ENCODE measurements around the gene CAPN9.

CAPN9 gene

DNA sequence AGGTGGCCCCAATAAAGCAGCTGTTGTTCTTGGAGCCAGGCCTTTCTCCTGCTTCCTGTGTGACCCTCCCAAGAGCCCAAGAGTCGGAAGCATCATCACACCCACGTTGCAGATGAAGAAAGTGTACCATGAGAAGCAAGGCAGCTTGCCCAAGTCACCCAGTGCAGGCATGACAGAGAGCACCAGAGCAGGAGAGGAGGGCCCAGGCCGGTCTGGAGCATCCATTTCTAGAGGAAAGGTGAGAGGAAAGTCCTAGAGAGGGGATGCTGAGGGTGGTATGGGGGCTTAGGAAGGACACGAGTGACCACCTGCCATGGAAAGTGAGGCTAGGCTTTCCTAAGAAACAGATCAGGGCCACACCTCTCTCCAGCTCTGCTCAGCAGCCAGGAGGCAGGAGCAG lies 74.2 kb downstream of the CAPN9 start:
- no peaks in the 10 kb centered on the region for H3K9me3 ChIP-seq
- H3K4me3 ChIP-seq (ENCODE audit: low read depth, low read length), result no peak overlapping the region
- DNase-seq, result no peak
- no peaks in the 10 kb centered on the region for H3K36me3 ChIP-seq
- TF ChIP-seq, protein P1, sequence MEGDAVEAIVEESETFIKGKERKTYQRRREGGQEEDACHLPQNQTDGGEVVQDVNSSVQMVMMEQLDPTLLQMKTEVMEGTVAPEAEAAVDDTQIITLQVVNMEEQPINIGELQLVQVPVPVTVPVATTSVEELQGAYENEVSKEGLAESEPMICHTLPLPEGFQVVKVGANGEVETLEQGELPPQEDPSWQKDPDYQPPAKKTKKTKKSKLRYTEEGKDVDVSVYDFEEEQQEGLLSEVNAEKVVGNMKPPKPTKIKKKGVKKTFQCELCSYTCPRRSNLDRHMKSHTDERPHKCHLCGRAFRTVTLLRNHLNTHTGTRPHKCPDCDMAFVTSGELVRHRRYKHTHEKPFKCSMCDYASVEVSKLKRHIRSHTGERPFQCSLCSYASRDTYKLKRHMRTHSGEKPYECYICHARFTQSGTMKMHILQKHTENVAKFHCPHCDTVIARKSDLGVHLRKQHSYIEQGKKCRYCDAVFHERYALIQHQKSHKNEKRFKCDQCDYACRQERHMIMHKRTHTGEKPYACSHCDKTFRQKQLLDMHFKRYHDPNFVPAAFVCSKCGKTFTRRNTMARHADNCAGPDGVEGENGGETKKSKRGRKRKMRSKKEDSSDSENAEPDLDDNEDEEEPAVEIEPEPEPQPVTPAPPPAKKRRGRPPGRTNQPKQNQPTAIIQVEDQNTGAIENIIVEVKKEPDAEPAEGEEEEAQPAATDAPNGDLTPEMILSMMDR (IDR thresholded peaks at IDR 0.05; ENCODE audit: low read depth, low read length), result no peak
- H3K4me1 ChIP-seq, result peaks cover 6% of the 10 kb centered on the region
- no peaks in the 10 kb centered on the region for H3K27me3 ChIP-seq

DNA sequence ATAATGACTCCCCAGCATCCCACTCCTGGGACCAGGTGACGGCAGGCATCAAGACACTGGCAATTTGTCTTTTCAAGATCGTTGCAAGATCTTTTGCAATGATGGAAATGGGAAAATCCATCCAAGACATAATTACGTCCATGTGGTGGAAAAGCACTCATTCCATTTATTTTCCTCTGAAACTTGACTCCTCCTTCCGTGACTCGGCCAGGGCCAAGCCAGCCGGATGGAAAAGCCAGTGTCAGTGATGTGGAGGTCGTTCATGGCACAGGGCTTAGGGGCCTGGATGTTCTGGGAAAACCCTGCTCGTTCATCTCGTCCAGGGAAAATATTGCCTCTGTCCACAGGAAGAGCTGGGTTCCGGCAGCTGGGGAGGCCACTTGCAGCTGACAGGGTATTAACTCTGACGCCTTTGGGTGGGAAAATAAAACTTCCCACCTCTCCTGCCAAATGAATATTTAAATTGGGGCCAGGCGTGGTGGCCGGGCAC lies 74.9 kb downstream of the CAPN9 start:
- TF ChIP-seq, protein P1 (IDR thresholded peaks at IDR 0.05; ENCODE audit: low read depth, low read length), result no peak
- no peak overlapping the region for H3K4me3 ChIP-seq (ENCODE audit: low read depth, low read length)
- peaks cover 6% of the 10 kb centered on the region for H3K4me1 ChIP-seq
- no peaks in the 10 kb centered on the region for H3K27me3 ChIP-seq
- no peaks in the 10 kb centered on the region for H3K36me3 ChIP-seq
- no peak for DNase-seq
- no peaks in the 10 kb centered on the region for H3K9me3 ChIP-seq

DNA sequence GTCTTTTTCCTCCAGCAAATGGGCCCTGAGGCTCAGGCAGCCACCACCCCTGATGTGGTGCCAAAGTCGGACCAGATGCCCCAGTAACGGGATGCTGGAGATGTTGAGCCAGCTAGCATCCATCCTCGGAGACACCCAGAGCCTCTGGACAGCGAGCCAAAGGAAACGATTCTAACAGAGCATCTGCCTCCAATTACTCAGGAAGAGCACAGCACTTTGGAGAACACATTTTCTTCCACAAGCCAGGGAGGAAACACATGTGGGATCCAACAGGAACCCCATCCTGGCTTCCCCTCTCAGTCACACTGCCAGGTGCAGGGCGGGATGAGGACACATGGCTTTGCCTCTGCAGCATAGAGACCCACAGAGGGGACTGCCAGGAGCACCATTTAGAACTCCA lies 76.2 kb downstream of the CAPN9 start:
- Histone ChIP-seq H3K27me3 (no peaks in the 10 kb centered on the region), H3K9me3 (no peaks in the 10 kb centered on the region), H3K4me1 (peaks cover 6% of the 10 kb centered on the region), H3K36me3 (no peaks in the 10 kb centered on the region), H3K4me3 (ENCODE audit: low read depth, low read length) (no peak overlapping the region)
- TF ChIP-seq, protein P1 (IDR thresholded peaks at IDR 0.05; ENCODE audit: low read depth, low read length), result no peak
- DNase-seq, result peak; percentile 23

DNA sequence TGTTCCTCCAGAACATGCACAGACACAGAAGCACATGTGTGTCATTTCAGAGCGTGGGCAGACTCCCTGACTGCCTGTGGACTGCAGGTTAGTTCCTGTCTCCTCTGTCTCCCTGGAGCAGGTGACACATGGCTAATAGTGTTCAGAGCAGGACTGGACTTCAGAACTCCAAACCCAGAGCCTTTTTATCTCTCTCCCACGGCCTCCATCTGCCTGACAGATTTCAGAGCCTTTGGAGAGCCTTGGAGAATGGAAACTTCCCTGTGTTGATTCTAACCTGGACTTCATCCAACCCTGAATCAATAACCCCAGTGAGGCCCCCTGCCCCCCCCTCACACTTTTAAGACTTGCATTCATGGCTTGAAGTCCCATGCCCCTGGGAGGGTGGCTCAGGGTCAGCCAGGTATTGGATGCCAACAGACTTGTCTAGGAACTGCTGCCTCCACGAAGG lies 76.8 kb downstream of the CAPN9 start:
- TF ChIP-seq, protein P1 (IDR thresholded peaks at IDR 0.05; ENCODE audit: low read depth, low read length), result no peak
- Histone ChIP-seq H3K36me3 (no peaks in the 10 kb centered on the region), H3K27me3 (no peaks in the 10 kb centered on the region), H3K4me1 (peaks cover 6% of the 10 kb centered on the region), H3K4me3 (ENCODE audit: low read depth, low read length) (no peak overlapping the region), H3K9me3 (no peaks in the 10 kb centered on the region)
- no peak for DNase-seq

DNA sequence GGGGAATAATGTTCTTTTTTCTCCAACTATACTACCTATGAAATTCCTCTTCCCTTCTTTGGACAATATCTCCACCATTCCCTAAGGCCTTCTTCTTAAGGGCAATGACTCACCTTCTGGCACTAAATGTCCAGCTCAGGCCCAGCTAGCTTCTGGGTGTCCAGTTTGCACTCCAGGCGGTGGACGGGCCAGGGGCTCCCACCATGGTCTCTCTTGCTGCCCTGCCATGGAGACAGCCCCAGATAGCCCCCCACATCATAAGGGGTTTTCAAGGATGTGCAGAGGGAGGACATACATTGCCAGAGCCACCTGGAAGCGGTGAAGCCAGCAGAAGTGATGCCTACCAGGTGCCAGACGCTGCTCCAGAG lies 77.3 kb downstream of the CAPN9 start:
- Histone ChIP-seq H3K4me3 (ENCODE audit: low read depth, low read length) (no peak overlapping the region), H3K9me3 (no peaks in the 10 kb centered on the region), H3K27me3 (no peaks in the 10 kb centered on the region), H3K4me1 (peaks cover 6% of the 10 kb centered on the region), H3K36me3 (no peaks in the 10 kb centered on the region)
- TF ChIP-seq, protein P1 (IDR thresholded peaks at IDR 0.05; ENCODE audit: low read depth, low read length), result no peak
- DNase-seq, result peak; percentile 44

DNA sequence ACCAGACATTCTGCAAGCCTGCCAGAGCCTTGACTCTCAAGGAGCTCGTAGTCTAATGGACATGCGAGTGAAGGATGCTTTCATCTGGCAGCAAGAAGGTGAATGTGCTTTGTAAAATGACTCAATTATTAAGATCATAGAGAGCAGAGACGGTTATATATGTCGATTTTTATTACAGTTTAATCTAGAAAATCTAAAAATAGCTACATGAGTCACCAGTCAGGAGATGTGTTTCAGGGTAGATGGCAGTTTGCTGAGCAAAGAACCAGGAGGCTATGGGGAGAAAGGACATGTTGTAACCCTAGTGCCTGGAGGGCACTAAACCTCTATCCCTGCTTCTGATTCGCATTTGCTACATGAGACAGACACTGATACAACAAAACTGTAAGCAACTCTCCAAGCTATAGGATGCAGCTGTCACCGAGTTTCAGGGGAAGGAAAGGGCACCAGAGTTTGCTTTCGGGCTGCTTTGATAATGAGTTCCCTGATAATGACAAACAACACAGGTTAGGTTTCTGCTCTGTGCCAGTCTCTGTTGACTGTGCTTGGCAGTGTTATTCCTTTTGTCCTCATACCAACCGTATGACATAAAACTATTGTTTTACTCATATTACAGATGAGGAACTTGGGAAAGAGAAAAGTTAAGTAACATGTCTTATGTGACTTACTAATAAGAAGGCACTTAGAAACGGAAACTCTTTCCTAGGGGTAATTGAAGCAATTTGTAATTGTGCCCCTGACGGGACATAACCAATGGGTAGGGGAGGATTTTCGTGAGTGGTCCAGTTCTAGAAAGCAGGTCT lies 77.9 kb downstream of the CAPN9 start:
- TF ChIP-seq, protein P1 (IDR thresholded peaks at IDR 0.05; ENCODE audit: low read depth, low read length), result no peak
- Histone ChIP-seq H3K9me3 (no peaks in the 10 kb centered on the region), H3K27me3 (no peaks in the 10 kb centered on the region), H3K4me3 (ENCODE audit: low read depth, low read length) (no peak overlapping the region), H3K36me3 (no peaks in the 10 kb centered on the region), H3K4me1 (peaks cover 6% of the 10 kb centered on the region)
- peak; percentile 47 for DNase-seq
